Left colon (tissue), 2 donors: ENCODE results near the gene PRKAG1. TPM values are rescaled to one million over a fixed set of nuclear protein-coding genes. Genes with fewer than 3 reads are reported as not detected.
A peak's percentile ranks its signal among the peaks of the same experiment; 100 is the strongest.

Experiments used
- ATAC-seq: fragments of 200-7000 bp; cut with Tn5 transposase; one replicate; pipeline ENCODE4 v1.9.1; 2020; ENCODE audit warnings: mild to moderate bottlenecking, moderate library complexity
- DNase-seq, 2 donors: peaks; one replicate each; pipeline ENCODE4 v3.0.0-alpha.2; 2020
- intact Hi-C, 2 donors: fragments of 100-400 bp; cut with DNase I in 1 of 2; cut with micrococcal nuclease in 1 of 2; formaldehyde crosslinking; loops; one replicate each; pipeline versions ENCODE4 v1.11.2 to v1.14.0; 2022; cut with DNase I, micrococcal nuclease
- total RNA-seq, 2 donors: library from RNA; stranded (reverse); fragmentation: NEBNext Ultra II Directional; extraction: Animal tissue kit (Norgen Biotek cat#: 25700); gene quantifications; one replicate each; pipeline ENCODE4 v1.2.1, GENCODE V29; 2021
- donor health status: DM: no; HTN: no; CAD: no.
- donor health status: DM: yes; HTN: yes; CAD: no.

The PRKAG1 gene
- total RNA-seq, 2 donors from 2014 or later: 52.0 to 53.9 TPM

DNA sequence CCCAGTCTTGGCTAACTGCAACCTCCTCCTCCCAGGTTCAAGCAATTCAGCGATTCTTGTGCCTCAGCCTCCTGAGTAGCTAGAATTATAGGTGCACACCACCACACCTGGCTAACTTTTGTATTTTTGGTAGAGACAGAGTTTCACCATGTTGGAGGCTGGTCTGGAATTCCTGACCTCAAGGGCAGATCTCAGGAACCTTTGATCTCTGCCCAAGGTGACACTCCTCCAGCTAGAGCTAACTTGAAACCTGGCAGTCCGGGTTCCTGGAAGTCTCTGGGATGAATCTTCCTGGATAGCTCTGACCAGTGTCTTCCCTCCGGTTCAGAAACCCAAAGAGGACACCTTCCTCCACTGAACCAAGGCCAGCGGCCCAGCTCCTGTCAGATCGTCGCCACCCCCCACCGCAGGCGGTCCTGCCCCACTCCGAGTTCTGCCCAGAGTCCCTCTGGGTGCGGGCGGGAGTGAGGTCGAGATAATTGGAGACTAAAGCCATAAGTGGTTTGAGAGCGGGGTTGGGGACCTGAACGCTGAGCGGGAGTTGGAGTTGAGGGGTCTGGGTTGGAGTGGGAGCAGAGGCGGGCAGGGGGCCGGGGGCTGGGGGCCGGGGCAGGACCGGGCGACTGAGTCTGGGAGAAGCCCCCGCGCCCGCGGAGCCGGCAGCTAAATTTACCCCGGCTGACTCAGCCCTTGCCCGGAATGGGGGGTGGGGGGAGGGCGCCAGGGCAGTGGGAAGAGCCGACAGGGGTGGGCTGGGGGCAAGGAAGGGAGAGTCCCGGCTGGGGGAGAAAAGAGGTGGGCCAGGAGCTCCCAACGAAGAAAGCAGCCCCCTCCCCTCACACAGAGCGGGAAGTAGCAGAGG lies 24.1 kb downstream of the PRKAG1 start:
- DNase-seq: no peak
- no peak for ATAC-seq
- intact Hi-C loops: loop anchor here in 1 of 2 donors (5.0 kb wide), 1 partner anchor 142 kb away; the partner anchor contains the start of gene DDX23

DNA sequence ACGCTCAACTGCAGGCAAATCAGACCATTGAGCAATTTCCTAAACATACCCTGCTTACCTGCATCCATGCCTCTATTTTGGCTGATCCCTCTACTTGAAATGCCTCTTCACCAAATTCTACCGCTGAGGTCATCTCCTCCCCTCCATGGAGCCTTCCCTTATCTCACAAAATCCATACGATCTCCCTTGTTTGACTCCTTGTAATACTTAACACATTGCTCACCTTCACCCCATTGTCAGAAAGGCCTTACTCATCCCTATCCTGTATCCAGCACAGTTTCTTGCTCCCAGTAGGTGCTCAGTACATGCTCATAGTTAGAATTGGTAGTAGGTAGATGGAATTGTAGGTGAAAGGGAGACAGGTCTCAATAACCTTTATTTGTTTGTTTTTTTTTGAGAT lies 24.8 kb downstream of the PRKAG1 start:
- no peak for DNase-seq
- intact Hi-C loops: no loop called here

GRCh38 chr12:48991247-48992050 lies 27.1 kb downstream of the PRKAG1 start:
- ATAC-seq (no peak), DNase-seq (no peak)
- intact Hi-C loops: no loop called here

More for the DNA sequence above, 24.8 kb downstream of the PRKAG1 start:
- ATAC-seq: no peak

DNA sequence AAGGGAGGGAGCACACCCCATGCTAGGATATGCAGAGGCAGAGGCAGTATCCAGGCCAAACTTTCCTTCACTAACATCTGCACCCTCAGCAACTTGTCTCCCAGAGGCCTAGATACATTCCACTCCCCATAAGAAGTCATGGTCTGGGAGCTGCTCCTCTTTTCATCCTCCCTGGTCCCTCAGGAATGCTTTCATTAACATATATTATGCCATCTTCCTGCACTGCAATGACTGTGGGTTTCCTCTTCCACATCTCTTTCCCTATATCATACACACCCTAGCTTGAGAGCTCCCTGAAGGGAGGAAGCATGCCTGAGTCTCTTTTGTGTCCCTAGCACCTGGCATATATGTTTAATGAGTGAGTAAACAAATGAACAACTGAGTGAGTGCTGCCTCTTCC lies 28.0 kb downstream of the PRKAG1 start:
- DNase-seq: no peak
- no peak for ATAC-seq
- intact Hi-C loops: no loop called here

DNA sequence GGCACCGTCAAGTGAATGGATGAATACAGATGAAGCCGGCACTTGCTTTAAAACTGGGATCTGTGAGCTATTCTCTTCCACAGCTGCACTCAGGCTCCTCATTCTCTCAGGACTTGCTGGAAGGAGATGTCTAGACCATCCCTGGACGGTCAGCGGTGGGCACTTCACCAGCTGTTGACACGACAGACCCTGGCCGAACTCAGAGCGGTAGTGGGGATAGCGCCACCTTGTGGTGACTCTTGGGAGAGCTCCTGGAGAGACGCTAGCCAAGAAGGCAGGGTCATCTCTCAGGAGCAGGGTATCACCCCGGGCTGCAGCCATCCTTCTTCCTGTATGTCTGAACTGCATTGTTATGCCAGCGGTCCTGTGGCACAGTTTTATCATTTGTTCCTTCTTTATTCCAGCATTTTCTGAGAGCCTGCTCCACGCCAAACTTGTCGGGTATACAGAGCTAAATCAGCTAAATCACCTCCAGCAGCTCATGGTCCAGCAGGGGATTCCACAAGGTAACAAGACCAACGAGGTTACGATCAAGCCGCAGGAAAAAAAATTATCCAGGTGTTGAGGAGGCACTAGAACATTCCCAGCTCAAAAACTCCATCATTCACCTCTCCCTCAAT lies 30.4 kb downstream of the PRKAG1 start:
- intact Hi-C loops: no loop called here
- DNase-seq (peak in 1 of 2 donors; percentile 86), ATAC-seq (peak; percentile 59)

DNA sequence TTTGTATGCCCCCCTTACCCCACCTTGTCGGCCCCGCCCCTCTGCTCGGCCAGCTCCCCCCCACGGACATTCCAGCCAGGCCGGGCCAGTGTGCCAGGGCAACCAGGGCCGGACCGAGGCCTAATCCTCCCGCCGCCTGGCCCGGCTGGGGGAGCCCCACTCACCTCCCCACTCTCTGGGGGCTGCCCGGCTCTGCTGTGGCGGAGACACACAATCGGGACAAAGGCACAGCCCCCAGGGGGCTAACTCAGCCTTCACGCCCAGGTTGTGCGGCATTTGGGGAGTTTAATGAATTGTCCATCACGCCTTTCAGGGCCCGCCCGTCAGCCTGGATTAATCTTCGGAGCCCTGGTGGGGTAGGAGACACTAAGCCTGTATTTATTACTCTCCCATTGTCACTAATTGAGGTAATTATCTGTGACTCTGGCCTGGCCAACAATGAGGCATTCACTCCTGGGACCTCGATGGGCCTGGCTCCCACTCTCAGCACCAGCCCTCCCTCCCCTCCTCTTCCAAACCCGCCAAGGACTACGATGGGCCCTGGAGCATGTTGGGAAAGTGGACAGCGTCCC lies 31.8 kb downstream of the PRKAG1 start:
- ATAC-seq: no peak
- DNase-seq: no peak
- intact Hi-C loops: no loop called here

- no peak for DNase-seq
- ATAC-seq: no peak
- intact Hi-C loops: no loop called here
These were observed 32.7 kb downstream of the PRKAG1 start for GRCh38 chr12:48985901-48986300.

DNA sequence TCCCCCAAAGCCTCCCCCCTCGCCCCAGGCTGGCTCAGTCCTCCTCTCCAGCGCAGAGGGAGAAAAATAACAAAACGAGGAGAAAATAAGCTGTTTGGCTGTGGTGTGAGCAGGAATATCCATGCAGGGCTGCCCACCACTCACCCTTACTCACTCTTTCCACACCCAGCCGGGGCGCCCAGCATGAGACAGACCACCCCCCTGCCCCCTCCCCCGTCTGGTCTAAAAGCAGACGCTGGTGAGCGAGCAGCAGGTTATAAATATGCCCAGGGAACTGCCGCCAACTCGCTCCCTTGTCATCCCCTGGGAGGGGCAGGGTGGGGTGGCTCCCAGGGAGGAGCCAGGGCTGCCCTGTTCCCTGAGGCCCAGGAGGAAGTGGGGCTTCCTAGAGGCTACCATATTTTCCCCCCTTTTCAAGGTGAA lies 33.1 kb downstream of the PRKAG1 start:
- peak in 1 of 2 donors; percentile 57 for DNase-seq
- intact Hi-C loops: no loop called here
- ATAC-seq: peak; percentile 80

- ATAC-seq (no peak), DNase-seq (no peak)
- intact Hi-C loops: no loop called here
These were observed 36.0 kb downstream of the PRKAG1 start for GRCh38 chr12:48982397-48983080.

DNA sequence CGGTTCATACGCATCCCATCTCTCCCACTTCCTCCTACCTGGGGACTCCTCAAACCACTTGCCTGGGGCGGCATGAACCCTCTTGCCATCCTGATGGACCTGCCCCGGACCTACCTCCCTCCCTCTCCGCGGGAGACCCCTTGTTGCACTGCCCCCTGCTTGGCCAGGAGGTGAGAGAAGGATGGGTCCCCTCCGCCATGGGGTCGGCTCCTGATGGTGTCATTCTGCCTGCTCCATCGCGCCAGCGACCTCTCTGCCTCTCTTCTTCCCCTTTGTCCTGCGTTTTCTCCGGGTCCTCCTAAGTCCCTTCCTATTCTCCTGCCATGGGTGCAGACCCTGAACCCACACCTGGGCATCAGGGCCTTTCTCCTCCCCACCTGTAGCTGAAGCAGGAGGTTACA lies 36.8 kb downstream of the PRKAG1 start:
- intact Hi-C loops: no loop called here
- no peak for ATAC-seq
- DNase-seq: no peak

DNA sequence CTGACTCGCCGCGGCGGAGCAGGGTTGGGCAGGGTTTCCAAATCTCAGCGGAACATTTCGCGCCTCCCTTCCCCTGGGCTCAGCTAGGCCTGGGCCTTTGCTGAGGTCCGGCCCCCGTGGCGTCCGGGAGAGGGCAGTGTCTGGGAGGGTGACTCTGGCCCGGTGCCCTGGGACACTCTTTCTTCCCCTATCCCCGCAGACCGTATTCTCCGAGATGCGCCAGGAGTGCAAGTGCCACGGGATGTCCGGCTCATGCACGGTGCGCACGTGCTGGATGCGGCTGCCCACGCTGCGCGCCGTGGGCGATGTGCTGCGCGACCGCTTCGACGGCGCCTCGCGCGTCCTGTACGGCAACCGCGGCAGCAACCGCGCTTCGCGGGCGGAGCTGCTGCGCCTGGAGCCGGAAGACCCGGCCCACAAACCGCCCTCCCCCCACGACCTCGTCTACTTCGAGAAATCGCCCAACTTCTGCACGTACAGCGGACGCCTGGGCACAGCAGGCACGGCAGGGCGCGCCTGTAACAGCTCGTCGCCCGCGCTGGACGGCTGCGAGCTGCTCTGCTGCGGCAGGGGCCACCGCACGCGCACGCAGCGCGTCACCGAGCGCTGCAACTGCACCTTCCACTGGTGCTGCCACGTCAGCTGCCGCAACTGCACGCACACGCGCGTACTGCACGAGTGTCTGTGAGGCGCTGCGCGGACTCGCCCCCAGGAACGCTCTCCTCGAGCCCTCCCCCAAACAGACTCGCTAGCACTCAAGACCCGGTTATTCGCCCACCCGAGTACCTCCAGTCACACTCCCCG lies 37.4 kb downstream of the PRKAG1 start:
- intact Hi-C loops: no loop called here
- DNase-seq (peak in 1 of 2 donors; percentile 52), ATAC-seq (peak; percentile 36)

DNA sequence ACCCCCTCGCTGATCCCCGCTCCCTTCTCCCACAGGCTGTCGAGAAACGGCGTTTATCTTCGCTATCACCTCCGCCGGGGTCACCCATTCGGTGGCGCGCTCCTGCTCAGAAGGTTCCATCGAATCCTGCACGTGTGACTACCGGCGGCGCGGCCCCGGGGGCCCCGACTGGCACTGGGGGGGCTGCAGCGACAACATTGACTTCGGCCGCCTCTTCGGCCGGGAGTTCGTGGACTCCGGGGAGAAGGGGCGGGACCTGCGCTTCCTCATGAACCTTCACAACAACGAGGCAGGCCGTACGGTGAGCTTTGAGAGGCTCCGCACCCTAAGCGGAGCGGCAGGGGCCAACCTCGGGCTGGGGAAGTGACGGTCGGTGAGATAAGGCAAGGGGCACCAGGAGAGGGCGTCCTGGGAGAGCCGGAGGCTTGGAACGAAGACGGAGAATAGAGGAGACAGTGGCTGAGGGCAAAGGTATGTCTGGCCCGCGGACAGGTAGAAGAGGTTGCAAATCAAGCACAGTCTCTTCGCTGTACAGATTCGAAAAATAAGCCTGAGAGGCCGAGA lies 38.1 kb downstream of the PRKAG1 start:
- DNase-seq (peak in 1 of 2 donors; percentile 60), ATAC-seq (peak; percentile 52)
- intact Hi-C loops: no loop called here

GRCh38 chr12:48979602-48980388 lies 38.8 kb downstream of the PRKAG1 start:
- ATAC-seq: peak; percentile 16
- intact Hi-C loops: no loop called here
- peak in 1 of 2 donors; percentile 49 for DNase-seq

DNA sequence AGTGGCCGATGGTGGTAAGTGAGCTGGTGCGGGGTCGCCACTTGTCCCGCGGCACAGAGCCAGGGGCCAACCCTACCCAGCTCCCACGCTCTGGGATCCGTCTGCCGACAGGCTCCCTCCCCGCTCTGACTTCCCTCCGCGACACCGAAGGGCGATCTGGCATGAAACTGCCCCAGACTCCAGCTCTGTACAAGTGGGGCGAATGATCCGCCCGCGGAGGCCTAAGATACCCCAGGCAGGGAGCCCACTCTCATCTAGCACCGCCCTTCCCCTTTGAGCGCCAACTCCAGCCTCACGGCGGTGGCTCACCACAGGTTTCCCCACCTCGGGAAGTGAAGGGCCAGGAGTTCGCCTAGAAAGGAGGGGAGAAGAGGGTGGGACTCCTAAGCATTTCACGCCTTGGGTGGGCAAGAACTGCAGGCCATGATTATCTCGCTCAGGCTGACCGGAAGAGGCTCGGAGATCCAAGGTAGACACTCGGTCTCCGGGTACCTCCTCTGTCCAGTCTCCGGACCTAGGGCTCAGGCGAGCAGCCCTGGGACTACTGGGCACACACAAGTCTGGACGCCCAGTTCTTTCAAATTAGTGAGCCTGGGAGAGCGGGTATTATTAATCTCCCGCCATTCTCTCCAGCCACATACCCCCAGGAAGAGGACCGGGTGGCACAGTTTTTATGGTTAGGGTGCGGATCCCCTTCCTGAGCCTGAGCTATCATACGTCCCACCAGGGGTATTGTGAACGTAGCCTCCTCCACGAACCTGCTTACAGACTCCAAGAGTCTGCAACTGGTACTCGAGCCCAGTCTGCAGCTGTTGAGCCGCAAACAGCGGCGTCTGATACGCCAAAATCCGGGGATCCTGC lies 39.6 kb downstream of the PRKAG1 start:
- ATAC-seq (no peak), DNase-seq (no peak)
- intact Hi-C loops: no loop called here

DNA sequence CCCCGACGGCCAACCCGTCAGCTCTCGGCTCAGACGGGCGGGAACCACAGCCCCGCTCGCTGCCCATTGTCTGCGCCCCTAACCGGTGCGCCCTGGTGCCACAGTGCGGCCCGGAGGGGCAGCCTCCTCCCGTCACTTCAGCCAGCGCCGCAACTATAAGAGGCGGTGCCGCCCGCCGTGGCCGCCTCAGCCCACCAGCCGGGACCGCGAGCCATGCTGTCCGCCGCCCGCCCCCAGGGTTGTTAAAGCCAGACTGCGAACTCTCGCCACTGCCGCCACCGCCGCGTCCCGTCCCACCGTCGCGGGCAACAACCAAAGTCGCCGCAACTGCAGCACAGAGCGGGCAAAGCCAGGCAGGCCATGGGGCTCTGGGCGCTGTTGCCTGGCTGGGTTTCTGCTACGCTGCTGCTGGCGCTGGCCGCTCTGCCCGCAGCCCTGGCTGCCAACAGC lies 40.3 kb downstream of the PRKAG1 start, which contains the start of gene WNT1:
Gene WNT1, plus strand, starts transcription at position 32 of the 450 bp plus-strand sequence. Its CDS starts 329 bp downstream, at position 361.
- intact Hi-C loops: no loop called here
- no peak for DNase-seq
- peak; percentile 12 for ATAC-seq
